SKM-1 treated with dmso at 0.1 percent for 144 hours (cell line): ENCODE data around the gene ANKRD33.
A peak's percentile ranks its signal among the peaks of the same experiment; 100 is the strongest.

Source experiments
- DNase-seq: peaks from one replicate; lab custom pipeline; 2025; ENCODE audit not compliant: unreplicated experiment; lab: John Stamatoyannopoulos, UW

The ANKRD33 gene

DNA sequence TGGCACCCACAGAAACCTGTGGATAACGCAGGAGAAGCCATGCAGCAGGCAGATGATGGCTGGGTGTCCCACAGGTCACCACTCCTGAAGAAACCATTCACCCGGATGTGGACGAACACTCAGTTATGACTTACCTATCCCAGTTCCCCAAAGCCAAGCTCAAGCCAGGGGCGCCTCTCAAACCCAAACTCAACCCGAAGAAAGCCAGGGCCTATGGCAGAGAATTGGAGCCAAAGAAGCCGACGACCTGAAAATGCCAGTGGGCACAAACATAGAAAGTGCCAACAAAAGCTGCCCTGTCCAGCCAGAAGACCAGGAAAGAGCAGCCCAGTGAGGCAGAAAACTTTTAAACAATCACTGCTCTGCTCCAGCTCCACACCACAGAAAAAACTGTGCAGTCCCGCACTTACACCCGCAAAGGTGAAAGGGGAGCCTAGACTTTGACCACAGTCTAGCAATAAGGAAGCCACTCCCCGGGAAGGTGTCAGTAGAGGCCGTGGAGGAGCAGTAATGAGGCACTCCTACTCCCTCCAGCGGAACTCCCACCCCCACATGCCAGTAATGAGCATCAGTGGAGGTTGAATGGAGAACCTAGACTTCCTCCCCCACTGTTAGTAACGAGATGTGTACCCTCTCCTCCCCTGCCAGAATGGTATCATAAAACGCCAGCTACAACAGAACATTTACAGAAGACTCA is 13.4 kb downstream of the ANKRD33 start:
- no peak for DNase-seq

DNA sequence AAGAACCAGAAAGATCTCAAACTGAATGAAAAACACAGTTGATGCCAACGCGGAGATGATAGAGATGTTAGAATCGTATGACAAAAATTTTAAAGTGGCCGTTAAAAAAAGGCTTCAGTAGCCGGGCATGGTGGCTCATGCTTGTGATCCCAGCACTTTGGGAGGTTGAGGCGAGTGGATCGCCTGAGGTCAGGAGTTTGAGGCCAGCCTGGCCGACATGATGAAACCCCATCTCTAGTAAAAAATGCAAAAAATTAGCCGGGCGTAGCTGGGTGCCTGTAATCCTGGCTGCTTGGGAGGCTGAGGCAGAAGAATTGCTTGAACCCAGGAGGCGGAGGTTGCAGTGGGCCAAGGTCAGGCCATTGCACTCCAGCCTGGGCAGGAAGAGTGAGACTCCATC is 14.0 kb downstream of the ANKRD33 start:
- DNase-seq: no peak

DNA sequence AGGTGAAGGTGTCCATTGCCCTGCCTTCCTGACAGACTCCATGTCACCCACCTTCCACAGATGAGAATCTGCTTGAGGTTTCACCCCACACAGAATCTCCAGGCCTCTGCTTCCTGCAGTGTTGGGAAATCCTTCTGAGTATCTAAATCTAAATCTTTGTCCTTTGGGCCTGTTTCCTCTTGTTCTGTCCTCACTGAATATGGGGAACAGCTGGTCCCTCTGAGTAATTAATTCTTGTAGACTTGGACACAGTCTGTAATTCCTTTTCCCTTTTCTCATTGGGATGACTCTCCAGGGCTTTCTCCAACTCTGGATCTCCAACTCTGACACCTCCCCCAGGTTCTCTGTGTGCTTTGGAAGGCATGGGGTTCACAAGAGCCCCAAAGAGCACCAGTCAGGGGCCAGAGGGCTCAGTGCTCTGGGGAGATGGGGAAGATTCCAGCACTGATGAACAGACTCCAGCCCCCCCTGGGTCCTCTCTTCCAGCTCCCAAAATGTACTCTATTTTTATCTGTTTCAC is 17.1 kb downstream of the ANKRD33 start:
- DNase-seq: no peak

DNA sequence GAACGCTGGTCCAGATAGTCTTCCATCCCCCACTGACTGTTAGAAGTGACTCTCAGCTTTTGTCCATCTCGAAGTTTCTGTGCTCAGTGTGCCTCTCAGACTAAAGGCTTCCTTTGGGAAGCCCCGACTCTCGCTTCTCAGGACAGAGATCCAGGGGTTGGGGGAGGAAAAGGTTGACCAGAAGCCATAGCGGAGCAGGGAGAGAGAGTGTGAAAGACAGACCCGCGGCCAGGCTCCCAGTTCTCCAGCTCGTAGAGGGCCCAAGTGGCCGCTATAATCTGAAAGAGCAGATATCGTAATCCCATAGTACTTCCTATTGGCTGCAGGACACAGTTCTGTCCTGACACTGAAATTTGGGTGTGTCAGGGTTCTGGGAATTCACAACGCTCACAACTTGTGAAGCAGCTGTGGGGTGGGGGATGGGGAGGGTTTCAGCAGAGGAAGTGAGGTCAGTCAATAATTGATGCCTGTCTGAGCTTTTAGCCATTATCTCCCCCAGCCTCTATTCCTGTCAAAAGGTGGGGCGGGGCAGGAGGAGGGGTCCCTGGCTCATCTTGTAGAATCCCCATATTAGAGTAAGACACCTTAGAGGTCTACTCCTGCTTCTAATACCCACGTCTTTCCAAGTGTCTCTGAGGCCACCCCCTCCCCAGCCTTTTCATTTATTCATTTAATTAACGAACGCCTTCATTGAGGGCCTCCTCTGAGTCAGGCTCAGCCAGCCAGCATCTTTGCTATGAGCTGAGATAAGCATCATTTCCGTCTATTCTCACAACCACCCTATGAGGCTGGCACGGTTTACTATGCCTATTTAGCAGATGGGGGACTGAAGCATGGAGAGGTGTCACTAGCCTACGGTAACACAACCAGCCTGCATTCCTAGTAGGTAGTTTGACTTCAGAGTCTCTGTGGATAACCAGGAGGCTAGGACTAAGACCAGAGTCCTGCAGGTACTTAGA is 17.8 kb downstream of the ANKRD33 start:
- no peak for DNase-seq

DNA sequence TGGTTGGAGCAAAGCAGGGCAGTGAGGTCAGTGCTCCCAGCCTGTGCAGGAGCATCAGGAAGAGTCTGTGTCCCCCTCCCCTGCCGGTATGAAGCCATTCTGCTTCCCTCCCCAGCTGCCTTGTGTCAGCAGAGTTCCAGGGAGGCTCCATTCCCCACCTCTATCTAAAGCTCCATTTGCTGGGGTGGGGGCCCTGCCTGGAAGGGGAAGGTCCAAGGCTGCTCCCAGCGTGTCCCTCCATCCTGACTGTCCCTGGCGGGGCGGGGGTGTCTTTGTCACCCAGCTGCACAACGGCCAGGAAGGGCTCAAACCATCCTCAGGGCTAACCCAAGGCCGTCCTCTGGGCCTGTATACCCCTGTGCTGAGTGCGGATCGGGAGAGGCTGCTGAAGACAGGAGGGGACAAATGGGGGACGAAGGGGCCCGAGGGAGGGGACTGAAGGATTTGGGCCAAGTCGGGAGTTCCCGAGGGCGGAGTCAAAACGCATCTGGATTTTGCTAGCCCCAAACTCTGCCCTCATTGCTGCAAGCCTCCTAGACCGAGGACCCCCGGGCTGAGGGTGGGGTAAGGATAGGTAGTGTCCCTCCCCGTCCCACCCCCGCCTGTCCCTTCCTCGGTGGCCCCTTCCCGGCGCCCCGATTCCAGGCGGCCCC is 18.7 kb downstream of the ANKRD33 start:
- DNase-seq: no peak

DNA sequence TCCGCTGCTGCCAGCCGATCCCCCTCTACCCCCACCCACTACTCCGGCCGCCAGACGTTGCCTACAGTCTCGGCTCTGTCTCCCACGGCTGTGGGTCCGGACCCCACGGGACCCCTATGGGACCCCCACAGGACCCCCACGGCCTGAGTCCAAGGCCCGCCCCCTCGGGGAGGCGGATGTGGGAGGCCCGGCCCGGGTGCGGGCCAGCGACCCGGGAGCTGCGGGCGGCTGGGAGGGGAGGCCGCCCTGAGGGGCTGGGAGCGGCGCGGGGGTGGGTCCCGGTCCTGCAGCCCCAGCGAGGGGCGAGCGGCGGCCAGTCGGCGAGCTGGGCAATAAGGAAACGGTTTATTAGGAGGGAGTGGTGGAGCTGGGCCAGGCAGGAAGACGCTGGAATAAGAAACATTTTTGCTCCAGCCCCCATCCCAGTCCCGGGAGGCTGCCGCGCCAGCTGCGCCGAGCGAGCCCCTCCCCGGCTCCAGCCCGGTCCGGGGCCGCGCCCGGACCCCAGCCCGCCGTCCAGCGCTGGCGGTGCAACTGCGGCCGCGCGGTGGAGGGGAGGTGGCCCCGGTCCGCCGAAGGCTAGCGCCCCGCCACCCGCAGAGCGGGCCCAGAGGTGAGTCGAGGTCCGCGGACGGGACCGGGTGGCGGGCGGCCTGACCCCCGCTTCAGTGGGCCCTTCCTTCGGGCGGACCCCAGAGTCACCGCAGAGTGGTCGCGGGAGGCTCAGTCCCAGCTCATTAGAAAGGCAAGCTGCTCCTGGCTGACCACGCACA is 19.4 kb downstream of the ANKRD33 start, which contains the start of gene ACVRL1:
Gene ACVRL1, plus strand, starts transcription at position 422 of the 773 bp plus-strand sequence. CDS start 4,971 bp downstream, outside the sequence.
- no peak for DNase-seq

DNA sequence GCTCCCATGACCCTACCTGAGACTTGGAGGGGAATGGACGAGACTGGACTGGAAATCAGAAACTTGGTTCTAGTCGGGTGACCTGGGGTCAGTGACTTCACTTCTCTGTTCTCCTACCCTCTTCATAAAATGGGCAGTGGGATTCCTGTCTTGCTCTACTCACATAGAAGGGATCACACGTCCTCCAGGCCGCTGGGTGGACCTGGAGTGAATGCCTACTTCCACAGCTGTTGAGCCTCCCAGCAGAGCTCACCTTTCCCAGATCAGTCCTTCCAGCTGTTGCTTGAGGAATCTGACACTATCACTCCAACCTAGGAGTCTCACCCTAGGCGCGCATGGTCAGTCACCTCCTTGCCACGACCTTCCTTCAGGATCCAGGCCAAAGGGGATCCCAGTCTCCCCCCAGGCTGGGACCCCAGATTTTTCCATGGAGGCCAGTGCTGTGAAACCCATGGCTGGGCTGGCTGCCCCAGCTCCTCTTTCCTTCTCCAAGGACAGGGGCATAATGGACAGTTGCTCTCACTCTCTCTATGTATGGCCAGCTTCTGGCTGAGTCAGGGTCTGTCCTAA is 20.0 kb downstream of the ANKRD33 start:
- no peak for DNase-seq

DNA sequence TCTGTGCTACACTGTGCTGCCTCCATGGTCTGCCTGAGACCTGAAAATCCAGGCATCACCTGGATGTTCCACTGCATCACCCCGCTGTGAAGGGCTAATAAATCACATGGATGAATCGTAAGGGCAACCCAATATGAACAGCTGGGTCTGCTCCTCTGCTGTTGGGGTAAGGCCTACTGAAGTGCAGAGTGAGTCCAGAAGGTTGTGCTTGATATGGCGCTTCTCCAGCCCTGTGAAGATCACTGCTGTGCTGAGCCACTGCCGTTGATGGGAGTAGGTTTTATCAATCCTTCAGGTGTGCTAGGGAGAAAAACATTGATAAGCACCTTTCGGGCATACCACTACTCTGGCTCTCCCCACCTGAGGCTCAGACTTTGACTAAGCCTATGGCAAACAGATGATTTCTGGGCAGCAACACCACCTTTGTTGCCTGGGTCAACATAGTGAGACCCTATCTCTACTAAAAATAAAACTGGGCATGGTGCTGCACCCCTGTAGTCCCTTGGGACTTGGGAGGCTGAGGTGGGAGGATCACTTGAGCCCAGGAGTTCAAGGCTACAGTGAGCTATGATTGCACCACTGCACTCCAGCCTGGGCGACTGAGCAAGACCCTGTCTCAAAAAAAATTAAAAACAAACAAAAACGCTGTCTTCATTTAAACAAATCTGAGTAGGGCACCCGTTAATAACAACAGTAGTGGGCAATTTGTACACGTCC is 21.1 kb downstream of the ANKRD33 start:
- no peak for DNase-seq

DNA sequence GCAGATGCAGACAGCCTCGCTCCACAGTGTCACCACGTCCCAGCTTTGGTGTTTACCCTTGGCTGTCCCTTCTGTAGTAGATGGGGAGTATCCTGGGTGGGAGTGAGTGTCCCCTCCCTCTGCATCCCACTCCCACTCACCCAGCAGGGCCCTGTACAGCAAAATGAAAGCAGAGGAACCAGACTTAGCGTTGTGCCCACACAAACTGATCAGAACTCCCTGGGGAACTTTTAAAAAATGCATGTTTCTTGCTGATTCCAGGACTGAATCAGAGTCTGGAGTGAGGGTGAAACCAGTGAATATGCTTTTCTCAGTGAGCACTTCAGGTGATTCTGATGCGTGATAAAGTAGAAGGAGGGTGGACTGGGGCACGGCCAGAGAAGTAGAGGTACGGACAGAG is 22.3 kb downstream of the ANKRD33 start:
- DNase-seq: no peak

DNA sequence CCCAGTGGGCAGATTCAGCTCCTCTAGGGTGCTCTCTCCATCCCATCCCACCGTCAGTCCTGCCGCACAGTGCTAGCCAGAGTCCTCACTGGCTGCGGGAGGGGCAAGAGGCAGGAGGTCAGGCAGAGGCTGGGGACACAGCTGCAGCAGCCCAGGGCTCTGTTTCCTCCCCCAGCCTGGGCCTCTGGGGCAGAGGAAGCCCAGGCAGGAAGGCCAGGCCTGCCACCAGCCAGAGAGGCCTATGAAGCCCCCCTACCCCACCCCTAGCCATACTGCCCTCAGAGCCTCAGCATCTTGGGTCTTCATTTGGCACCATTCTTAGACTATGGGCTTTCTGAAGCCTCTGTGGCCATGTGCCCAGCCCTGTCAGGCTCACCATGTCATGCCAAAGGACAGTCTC is 22.8 kb downstream of the ANKRD33 start:
- no peak for DNase-seq

DNA sequence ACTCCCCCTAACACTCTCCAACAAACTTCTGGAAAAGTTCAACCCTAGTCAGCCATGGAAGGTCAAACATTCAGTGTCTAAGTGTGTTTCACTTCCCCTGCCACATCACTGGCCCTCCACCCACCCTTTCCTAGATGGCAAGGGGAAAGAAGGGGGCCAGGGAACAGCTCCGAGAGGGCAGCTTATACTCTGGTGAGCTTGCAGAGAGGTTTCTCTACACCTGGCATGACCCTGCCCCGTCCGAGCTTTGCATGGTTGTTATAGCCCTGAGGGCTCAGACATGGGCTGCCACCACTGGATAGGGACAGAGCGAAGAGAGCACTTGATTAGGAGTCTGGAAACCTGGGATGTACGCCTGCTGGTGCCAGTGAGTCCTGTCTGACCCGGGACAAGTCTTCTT is 23.4 kb downstream of the ANKRD33 start:
- no peak for DNase-seq

DNA sequence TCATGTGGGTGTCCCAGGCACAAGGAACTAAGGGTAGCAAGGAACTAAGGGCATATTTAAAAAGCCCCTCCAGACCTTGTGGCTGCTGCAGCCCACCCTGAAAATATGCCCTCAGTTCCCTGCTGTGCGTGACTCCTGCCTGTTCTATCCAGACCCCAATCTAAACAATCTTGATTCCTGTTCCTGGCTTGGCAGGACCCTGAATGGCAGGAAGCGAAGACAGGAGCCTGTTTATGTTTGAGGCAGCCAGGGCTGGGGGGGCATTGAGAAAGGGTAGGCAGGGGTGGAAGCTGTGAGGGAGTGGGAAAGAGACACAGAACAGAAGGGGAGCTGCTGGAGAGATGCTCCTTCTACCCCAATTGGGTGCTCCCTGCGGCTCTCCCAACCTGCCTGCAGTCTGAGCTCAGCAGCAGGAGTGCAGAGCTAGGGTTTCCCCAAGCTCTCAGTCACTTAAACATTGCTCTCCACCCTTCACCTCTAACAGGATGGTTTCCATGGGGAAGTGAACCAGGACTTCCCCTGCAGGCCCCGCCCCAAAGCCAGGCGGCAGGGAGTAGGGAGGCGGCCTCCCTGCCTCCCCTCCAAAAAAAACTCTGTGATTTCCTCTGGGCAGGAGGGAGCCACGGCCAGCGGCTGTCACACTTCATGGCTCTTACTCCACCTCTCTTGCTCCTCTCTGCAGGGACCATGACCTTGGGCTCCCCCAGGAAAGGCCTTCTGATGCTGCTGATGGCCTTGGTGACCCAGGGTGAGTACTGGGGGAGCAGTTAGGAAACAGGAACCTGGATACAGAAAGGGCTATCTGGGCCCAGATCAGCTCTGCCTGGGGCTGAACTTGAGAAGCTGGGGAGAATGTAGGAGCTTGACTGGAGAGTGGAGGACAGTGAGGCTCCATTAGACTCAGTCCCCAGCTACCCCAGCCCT is 24.1 kb downstream of the ANKRD33 start:
- peak; percentile 27 for DNase-seq

DNA sequence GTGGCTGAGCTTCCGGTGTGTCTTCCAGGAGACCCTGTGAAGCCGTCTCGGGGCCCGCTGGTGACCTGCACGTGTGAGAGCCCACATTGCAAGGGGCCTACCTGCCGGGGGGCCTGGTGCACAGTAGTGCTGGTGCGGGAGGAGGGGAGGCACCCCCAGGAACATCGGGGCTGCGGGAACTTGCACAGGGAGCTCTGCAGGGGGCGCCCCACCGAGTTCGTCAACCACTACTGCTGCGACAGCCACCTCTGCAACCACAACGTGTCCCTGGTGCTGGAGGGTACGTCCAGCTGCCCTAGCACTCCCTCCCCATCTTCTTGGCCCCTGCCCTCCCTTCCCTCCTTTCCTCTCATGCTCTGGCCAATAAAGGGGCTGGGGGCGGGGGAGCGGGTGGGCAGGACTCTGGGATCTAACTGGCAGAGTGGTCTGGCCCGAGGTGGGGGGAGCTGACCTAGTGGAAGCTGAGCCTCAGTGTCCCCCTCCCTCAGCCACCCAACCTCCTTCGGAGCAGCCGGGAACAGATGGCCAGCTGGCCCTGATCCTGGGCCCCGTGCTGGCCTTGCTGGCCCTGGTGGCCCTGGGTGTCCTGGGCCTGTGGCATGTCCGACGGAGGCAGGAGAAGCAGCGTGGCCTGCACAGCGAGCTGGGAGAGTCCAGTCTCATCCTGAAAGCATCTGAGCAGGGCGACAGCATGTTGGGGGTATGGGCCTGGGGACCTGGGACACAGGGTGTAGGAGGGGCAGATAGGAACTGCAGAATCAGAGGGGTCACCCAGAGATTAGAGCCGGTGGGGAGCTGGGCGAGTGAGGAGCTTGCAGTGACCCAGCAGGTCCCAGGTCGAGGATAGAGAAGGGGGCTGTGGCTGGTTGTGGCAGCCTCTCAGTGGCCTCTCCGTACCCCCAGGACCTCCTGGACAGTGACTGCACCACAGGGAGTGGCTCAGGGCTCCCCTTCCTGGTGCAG is 25.4 kb downstream of the ANKRD33 start:
- no peak for DNase-seq

DNA sequence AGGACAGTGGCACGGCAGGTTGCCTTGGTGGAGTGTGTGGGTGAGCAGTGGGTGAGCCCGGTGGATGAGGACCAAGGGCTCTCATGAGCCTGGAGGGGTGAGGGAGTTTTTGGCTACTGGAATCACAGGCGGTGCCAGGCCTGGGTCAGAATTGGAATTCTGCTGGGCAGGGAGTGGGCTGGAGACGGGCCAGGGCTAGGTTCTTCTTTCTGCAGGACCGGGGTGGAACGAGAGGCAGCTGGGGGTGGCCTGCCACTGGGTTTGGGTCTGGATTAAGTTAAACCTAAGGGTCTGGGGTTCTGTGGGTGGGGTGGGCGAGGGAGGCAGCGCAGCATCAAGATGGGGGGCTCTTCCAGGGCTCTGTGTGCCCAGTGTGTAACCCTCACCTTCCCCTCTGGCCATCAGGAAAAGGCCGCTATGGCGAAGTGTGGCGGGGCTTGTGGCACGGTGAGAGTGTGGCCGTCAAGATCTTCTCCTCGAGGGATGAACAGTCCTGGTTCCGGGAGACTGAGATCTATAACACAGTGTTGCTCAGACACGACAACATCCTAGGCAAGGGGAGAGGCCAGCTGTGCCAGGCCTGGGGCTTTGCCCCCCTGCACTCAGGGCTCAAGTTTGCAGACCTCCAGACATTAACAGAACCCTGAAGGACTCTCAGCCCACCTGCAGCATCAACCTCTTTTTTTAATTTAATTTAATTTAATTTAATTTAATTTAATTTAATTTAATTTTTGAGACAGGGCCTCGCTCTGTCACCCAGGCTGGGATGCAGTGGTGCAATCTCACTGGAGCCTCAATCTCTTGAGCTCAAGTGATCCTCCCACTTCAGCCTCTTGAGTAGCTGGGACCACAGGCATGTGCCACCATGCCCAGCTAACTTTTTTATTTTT is 26.4 kb downstream of the ANKRD33 start:
- no peak for DNase-seq

DNA sequence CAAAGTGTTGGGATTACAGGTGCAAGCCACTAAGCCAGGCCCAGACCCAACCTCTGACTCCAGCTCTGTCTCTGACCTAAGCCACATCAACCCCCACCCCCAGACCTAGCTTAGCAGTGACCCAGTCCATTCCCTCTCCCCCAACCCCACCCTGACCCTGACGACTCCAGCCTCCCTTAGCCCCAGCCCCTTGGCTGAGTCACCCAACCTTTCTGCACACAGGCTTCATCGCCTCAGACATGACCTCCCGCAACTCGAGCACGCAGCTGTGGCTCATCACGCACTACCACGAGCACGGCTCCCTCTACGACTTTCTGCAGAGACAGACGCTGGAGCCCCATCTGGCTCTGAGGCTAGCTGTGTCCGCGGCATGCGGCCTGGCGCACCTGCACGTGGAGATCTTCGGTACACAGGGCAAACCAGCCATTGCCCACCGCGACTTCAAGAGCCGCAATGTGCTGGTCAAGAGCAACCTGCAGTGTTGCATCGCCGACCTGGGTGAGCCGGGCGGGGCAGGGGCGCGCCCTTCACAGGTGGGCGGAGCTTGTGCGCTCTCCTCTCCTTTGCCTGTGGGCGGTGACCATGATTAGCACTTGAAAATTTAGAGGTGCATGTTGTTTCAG is 27.2 kb downstream of the ANKRD33 start:
- DNase-seq: no peak

DNA sequence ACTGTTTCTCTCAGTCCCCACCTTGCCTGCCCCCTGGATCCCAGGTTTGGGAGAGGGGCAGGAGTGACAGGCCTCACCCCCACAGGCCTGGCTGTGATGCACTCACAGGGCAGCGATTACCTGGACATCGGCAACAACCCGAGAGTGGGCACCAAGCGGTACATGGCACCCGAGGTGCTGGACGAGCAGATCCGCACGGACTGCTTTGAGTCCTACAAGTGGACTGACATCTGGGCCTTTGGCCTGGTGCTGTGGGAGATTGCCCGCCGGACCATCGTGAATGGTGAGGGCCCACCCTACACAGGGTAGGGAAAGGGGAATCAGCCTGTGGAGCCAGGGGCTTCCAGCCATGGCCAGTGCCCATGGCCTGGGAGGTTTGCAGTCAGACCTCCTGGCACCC is 28.0 kb downstream of the ANKRD33 start:
- no peak for DNase-seq
